GM23248 (cell line): Measurements from ENCODE around the gene PDSS2. TPM values are rescaled to one million over a fixed set of nuclear protein-coding genes. Genes with fewer than 3 reads are reported as not detected.

Experiments used
- DNase-seq: peaks from one replicate; pipeline ENCODE4 v3.0.0-alpha.2; 2015
- H2AFZ ChIP-seq: fragments of 200-600 bp; sonication (generic); 2 replicates; pipeline ENCODE4 v1.6.1; 2016; ENCODE audit warnings: antibody characterized with exemption
- H3F3A ChIP-seq: fragments of 200-600 bp; sonication (generic); 2 replicates; pipeline ENCODE4 v1.6.1; 2016; ENCODE audit warnings: mild to moderate bottlenecking, antibody characterized with exemption, mixed run types; ENCODE audit not compliant: insufficient read depth
- H3K27ac ChIP-seq: fragments of 200-600 bp; sonication (generic); 2 replicates; pipeline ENCODE4 v1.5.1; 2016; ENCODE audit warnings: mild to moderate bottlenecking
- H3K27me3 ChIP-seq: fragments of 200-600 bp; sonication (generic); replicated peaks from 2 replicates; pipeline ENCODE4 v1.6.1; 2016; ENCODE audit warnings: mild to moderate bottlenecking; ENCODE audit not compliant: insufficient read depth
- H3K36me3 ChIP-seq: fragments of 200-600 bp; sonication (generic); 2 replicates; pipeline ENCODE4 v1.6.1; 2016; ENCODE audit warnings: low read depth, mild to moderate bottlenecking
- H3K4me1 ChIP-seq: fragments of 200-600 bp; sonication (generic); 2 replicates; pipeline ENCODE4 v1.6.1; 2016; ENCODE audit warnings: mild to moderate bottlenecking; ENCODE audit not compliant: insufficient read depth
- H3K4me2 ChIP-seq: fragments of 200-600 bp; sonication (generic); one replicate; pipeline ENCODE4 v1.6.1; 2016; ENCODE audit warnings: mild to moderate bottlenecking; ENCODE audit not compliant: unreplicated experiment
- H3K4me3 ChIP-seq: fragments of 200-600 bp; sonication (generic); 2 replicates; pipeline ENCODE4 v1.5.1; 2016; ENCODE audit warnings: mild to moderate bottlenecking
- H3K79me2 ChIP-seq: fragments of 200-600 bp; sonication (generic); 2 replicates; pipeline ENCODE4 v1.6.1; 2016; ENCODE audit warnings: mild to moderate bottlenecking; ENCODE audit not compliant: insufficient read depth
- H3K9ac ChIP-seq: fragments of 200-600 bp; sonication (generic); 2 replicates; pipeline ENCODE4 v1.6.1; 2016; ENCODE audit warnings: mild to moderate bottlenecking
- H3K9me2 ChIP-seq: fragments of 200-600 bp; sonication (generic); 2 replicates; pipeline ENCODE4 v1.6.1; 2016; ENCODE audit warnings: mixed run types, mild to moderate bottlenecking, moderate library complexity; ENCODE audit not compliant: insufficient read depth
- H3K9me3 ChIP-seq: fragments of 200-600 bp; sonication (generic); one replicate; pipeline ENCODE4 v1.6.1; 2017; ENCODE audit warnings: low read depth
- H4K20me1 ChIP-seq: fragments of 200-600 bp; sonication (generic); 2 replicates; pipeline ENCODE4 v1.6.0; 2016; ENCODE audit not compliant: insufficient read depth
- EZH2 ChIP-seq: fragments of 200-600 bp; sonication (generic); IDR thresholded peaks from 2 replicates; pipeline ENCODE4 v1.6.1; 2018; ENCODE audit warnings: antibody characterized with exemption, mild to moderate bottlenecking; ENCODE audit not compliant: insufficient read depth, poor library complexity, severe bottlenecking
- EZH2phosphoT487 ChIP-seq: fragments of 200-600 bp; sonication (generic); IDR thresholded peaks from 2 replicates; pipeline ENCODE4 v1.6.1; 2018; ENCODE audit warnings: antibody characterized with exemption, moderate library complexity, mild to moderate bottlenecking, low read depth; ENCODE audit not compliant: insufficient read depth
- WGBS, 2 experiments: methylation state at CpG; one replicate each; pipeline ENCODE4 v1.1.6; 2015 to 2017; ENCODE audit warnings: low lambda C conversion rate in 2 of 2, low coverage in 1 of 2; ENCODE audit errors: missing lambda C conversion rate in 2 of 2; 5-methylcytosine and 5-hydroxymethylcytosine counted together
- in situ Hi-C: fragments of 300-500 bp; cut with MboI; formaldehyde crosslinking; loops from 2 replicates; pipeline ENCODE4 v1.15.0; 2020
- polyA plus RNA-seq: library from polyadenylated mRNA; unstranded; fragments of >200 nt; fragmentation: Nextera tagmentation; extraction: Ambion mirVana; gene quantifications from 2 replicates; pipeline ENCODE4 v1.2.1, GENCODE V29; 2016
- total RNA-seq: library from RNA; depleted of rRNA; stranded (reverse); fragments of >200 nt; shearing (Covaris generic); gene quantifications from 2 replicates; pipeline ENCODE4 v1.2.3, GENCODE V29; 2014

Gene PDSS2
- total and polyA plus RNA-seq, 2 experiments from 2014 or later = 9.9 to 10.3 TPM

- Histone ChIP-seq H3K4me1 (no peaks in the 10 kb centered on the region), H2AFZ (no peak overlapping the region), H4K20me1 (no peaks in the 10 kb centered on the region), H3K4me2 (no peak overlapping the region), H3K4me3 (no peak overlapping the region), H3K9me2 (no peaks in the 10 kb centered on the region), H3K9me3 (no peaks in the 10 kb centered on the region), H3K27ac (no peak overlapping the region), H3F3A (no peaks in the 10 kb centered on the region), H3K9ac (no peak overlapping the region), H3K27me3 (no peaks in the 10 kb centered on the region), H3K79me2 (no peaks in the 10 kb centered on the region), H3K36me3 (no peaks in the 10 kb centered on the region)
- DNase-seq = no peak
- TF ChIP-seq EZH2phosphoT487 = no peak
- TF ChIP-seq EZH2 = no peak
- WGBS, 2 experiments = 74 to 82% methylated on average over 2 of the region's 2 CpGs
- in situ Hi-C loops = no loop called here
Measured at GRCh38 chr6:107275330-107275865, 184.0 kb downstream of the PDSS2 start.

GRCh38 chr6:107274288-107274687 lies 185.1 kb downstream of the PDSS2 start:
- Histone ChIP-seq H3K4me2 (no peak overlapping the region), H3K27ac (no peak overlapping the region), H3F3A (no peaks in the 10 kb centered on the region), H3K36me3 (no peaks in the 10 kb centered on the region), H3K27me3 (no peaks in the 10 kb centered on the region), H3K9ac (no peak overlapping the region), H3K4me3 (no peak overlapping the region), H3K9me2 (no peaks in the 10 kb centered on the region), H3K9me3 (no peaks in the 10 kb centered on the region), H4K20me1 (no peaks in the 10 kb centered on the region), H3K79me2 (no peaks in the 10 kb centered on the region), H2AFZ (no peak overlapping the region), H3K4me1 (no peaks in the 10 kb centered on the region)
- in situ Hi-C loops = no loop called here
- 95 to 100% methylated on average over 1 of the region's 1 CpG for WGBS, 2 experiments
- no peak for DNase-seq
- TF ChIP-seq EZH2 (no peak), EZH2phosphoT487 (no peak)

- no peak for DNase-seq
- Histone ChIP-seq H3K4me1 (no peaks in the 10 kb centered on the region), H2AFZ (no peak overlapping the region), H3K27me3 (no peaks in the 10 kb centered on the region), H3K9me3 (no peaks in the 10 kb centered on the region), H3K36me3 (no peaks in the 10 kb centered on the region), H3K4me3 (no peak overlapping the region), H3K9me2 (no peaks in the 10 kb centered on the region), H3K4me2 (no peak overlapping the region), H4K20me1 (no peaks in the 10 kb centered on the region), H3K27ac (no peak overlapping the region), H3F3A (no peaks in the 10 kb centered on the region), H3K79me2 (no peaks in the 10 kb centered on the region), H3K9ac (no peak overlapping the region)
- TF ChIP-seq EZH2phosphoT487 (no peak), EZH2 (no peak)
- 100% methylated on average over 2 of the region's 2 CpGs for WGBS, 2 experiments
- in situ Hi-C loops = no loop called here
Measured at GRCh38 chr6:107272246-107272645, 187.1 kb downstream of the PDSS2 start.

DNA sequence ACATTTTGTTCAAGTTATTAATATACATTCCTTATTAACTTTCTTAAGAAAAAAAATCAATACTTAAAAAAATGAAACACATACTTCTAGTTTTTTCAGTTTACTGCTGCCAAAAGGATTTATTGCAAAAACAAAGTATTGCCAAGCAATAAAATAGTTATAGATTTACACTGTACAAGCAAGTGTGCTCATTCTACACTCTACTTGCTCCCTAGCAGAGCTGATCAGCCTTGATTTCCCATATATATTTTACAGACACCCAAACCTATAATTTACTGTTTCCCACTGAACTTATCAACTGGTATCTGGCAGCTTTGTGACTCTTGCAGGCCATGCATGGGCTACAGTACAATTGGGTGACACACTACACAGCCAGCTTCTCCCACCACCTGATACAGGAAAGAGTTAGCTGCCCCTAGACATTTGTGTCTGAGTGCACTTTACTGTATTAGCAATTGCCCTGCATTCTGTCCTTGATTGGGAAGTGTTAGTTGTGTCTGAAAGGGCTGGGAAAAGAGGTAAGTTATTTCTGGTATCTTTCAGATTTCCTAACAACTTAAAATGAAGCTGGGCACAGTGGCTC lies 188.1 kb downstream of the PDSS2 start:
- Histone ChIP-seq H2AFZ (no peak overlapping the region), H3K27me3 (no peaks in the 10 kb centered on the region), H3K9me3 (no peaks in the 10 kb centered on the region), H3K9me2 (no peaks in the 10 kb centered on the region), H3K79me2 (no peaks in the 10 kb centered on the region), H3K36me3 (no peaks in the 10 kb centered on the region), H3K4me3 (no peak overlapping the region), H4K20me1 (no peaks in the 10 kb centered on the region), H3K4me1 (no peaks in the 10 kb centered on the region), H3K27ac (no peak overlapping the region), H3K9ac (no peak overlapping the region), H3F3A (no peaks in the 10 kb centered on the region), H3K4me2 (no peak overlapping the region)
- TF ChIP-seq EZH2phosphoT487 = no peak
- in situ Hi-C loops = no loop called here
- DNase-seq = no peak

GRCh38 chr6:107267634-107268033 lies 191.7 kb downstream of the PDSS2 start:
- Histone ChIP-seq H3K36me3 (no peaks in the 10 kb centered on the region), H3K4me1 (peaks cover 12% of the 10 kb centered on the region), H3K79me2 (no peaks in the 10 kb centered on the region), H3K27me3 (no peaks in the 10 kb centered on the region), H3K4me3 (no peak overlapping the region), H4K20me1 (no peaks in the 10 kb centered on the region), H3K9me2 (no peaks in the 10 kb centered on the region), H2AFZ (no peak overlapping the region), H3K27ac (no peak overlapping the region), H3K9ac (no peak overlapping the region), H3K4me2 (no peak overlapping the region), H3F3A (peaks cover 15% of the 10 kb centered on the region), H3K9me3 (no peaks in the 10 kb centered on the region)
- 96 to 100% methylated on average over 1 of the region's 1 CpG for WGBS, 2 experiments
- no peak for TF ChIP-seq EZH2
- no peak for TF ChIP-seq EZH2phosphoT487
- DNase-seq = no peak
- in situ Hi-C loops = no loop called here
